Osteoblast (primary cell): Measurements from ENCODE around the gene PLSCR2. TPM values are rescaled to one million over a fixed set of nuclear protein-coding genes. Genes with fewer than 3 reads are reported as not detected.

ENCODE experiments used
- DNase-seq: peaks from one replicate; pipeline ENCODE4 v3.0.0; 2011; ENCODE audit warnings: low spot score, mixed read lengths; ENCODE audit not compliant: insufficient read length; ENCODE audit errors: missing footprints
- H2AFZ ChIP-seq: 2 replicates; pipeline ENCODE4 v1.6.0; 2011; ENCODE audit warnings: mild to moderate bottlenecking, low read length
- H3K27ac ChIP-seq: 2 replicates; pipeline ENCODE4 v1.5.1; 2011; ENCODE audit warnings: mild to moderate bottlenecking, low read depth, low read length, moderate library complexity
- H3K27me3 ChIP-seq: 2 replicates; pipeline ENCODE4 v1.6.0; 2012; ENCODE audit warnings: mild to moderate bottlenecking, control low read depth, inconsistent platforms, low read length, moderate library complexity; ENCODE audit not compliant: insufficient read depth
- H3K36me3 ChIP-seq: 2 replicates; pipeline ENCODE4 v1.5.1; 2011; ENCODE audit warnings: mild to moderate bottlenecking, low read length, control low read depth, moderate library complexity; ENCODE audit not compliant: insufficient read depth
- H3K4me1 ChIP-seq: 2 replicates; pipeline ENCODE4 v1.5.1; 2011; ENCODE audit warnings: mild to moderate bottlenecking, low read length, control low read depth, moderate library complexity; ENCODE audit not compliant: insufficient read depth
- H3K4me2 ChIP-seq: 2 replicates; pipeline ENCODE4 v1.6.0; 2011; ENCODE audit warnings: mild to moderate bottlenecking, low read length; ENCODE audit not compliant: insufficient read depth
- H3K4me3 ChIP-seq: fragments of 200-600 bp; sonication (generic); 3 replicates; pipeline ENCODE4 v1.5.1; 2012; ENCODE audit warnings: mild to moderate bottlenecking, low read length, inconsistent platforms; ENCODE audit not compliant: insufficient read depth
- H3K79me2 ChIP-seq: 2 replicates; pipeline ENCODE4 v1.6.0; 2012; ENCODE audit warnings: mild to moderate bottlenecking, low read length, control low read depth, inconsistent platforms; ENCODE audit not compliant: insufficient read depth
- H3K9me3 ChIP-seq: 2 replicates; pipeline ENCODE4 v1.5.1; 2011; ENCODE audit warnings: low read depth, low read length, control low read depth
- H4K20me1 ChIP-seq: 2 replicates; pipeline ENCODE4 v1.6.0; 2012; ENCODE audit warnings: mild to moderate bottlenecking, low read length, control low read depth; ENCODE audit not compliant: insufficient read depth
- CTCF ChIP-seq: IDR thresholded peaks from 2 replicates; pipeline ENCODE4 v1.5.1; 2011; ENCODE audit warnings: mild to moderate bottlenecking, low read depth, low read length, moderate library complexity; ENCODE audit errors: extremely low read depth
- total RNA-seq: library from RNA; depleted of rRNA; stranded (reverse); fragments of >200 nt; gene quantifications from 2 replicates; pipeline ENCODE4 v1.2.3, GENCODE V29; 2012

PLSCR2 gene
- total RNA-seq, 1 donor, result not detected

- Histone ChIP-seq H3K79me2 (no peaks in the 10 kb centered on the region), H2AFZ (peak overlapping the region; percentile 32), H3K9me3 (no peaks in the 10 kb centered on the region), H3K4me2 (peak overlapping the region; percentile 87), H3K4me1 (peaks cover 37% of the 10 kb centered on the region), H3K27ac (peak overlapping the region; percentile 7), H4K20me1 (no peaks in the 10 kb centered on the region), H3K4me3 (no peak overlapping the region), H3K36me3 (no peaks in the 10 kb centered on the region), H3K27me3 (no peaks in the 10 kb centered on the region)
- DNase-seq, result no peak
- TF ChIP-seq CTCF, result no peak
Observed at GRCh38 chr3:146468234-146468633, 1.1 kb downstream of the PLSCR2 start.

DNA sequence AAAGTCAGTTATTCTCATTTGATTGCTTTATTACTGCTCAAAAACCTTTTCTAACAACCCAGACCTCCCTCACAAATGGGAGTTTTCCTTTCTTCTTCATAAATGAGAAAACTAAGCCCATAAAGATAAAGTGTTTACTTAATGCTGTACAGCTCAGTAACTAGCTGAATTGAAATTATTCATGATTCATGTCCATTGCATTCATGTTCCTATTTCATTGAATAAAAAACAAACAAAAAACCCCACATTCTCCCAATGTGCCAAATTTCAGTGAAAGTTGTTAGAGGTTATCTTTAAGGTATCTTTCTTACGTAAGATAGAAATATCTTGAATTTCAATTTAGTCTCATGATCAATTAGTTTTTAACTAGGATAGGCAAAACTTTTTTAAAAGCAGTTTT is 2.8 kb downstream of the PLSCR2 start:
- H2AFZ ChIP-seq, result no peak overlapping the region
- no peaks in the 10 kb centered on the region for H4K20me1 ChIP-seq
- H3K4me2 ChIP-seq, result no peak overlapping the region
- no peaks in the 10 kb centered on the region for H3K9me3 ChIP-seq
- no peak for TF ChIP-seq CTCF
- H3K27ac ChIP-seq, result no peak overlapping the region
- H3K4me3 ChIP-seq, result no peak overlapping the region
- H3K4me1 ChIP-seq, result peaks cover 37% of the 10 kb centered on the region
- no peaks in the 10 kb centered on the region for H3K27me3 ChIP-seq
- no peaks in the 10 kb centered on the region for H3K79me2 ChIP-seq
- DNase-seq, result peak; percentile 23
- H3K36me3 ChIP-seq, result no peaks in the 10 kb centered on the region

DNA sequence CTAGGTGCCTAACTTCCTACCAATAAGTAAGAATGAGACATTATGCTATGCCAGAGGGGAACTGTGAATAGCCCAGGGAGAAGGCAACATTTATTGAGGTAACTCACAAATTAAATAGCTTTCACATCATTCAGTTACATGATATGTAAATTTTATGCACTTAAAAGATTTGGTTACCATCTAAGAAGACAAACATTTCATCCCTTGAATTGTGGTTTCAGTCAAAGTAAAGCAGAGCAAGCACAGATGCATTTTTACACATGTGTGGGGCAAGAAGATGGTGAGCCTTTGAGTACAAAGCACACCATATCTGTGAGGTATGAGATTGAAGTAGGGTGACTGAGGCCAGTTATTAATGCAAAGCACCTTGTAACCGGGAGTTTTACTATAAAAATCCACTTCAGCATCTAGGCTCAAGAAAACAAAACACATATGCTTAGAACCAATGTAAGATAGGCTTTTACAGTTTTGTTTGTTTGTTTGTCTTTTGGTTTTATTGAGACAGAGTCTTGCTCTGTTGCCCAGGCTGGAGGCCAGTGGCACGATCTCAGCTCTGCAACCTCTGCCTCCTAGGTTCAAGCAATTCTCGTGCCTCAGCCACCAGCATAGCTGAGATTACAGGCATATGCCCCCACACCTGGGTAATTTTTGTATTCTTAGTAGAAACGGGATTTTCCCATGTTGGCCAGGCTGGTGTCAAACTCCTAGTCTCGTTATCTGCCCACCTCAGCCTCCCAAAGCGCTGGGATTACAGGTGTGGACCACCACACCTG is 3.5 kb downstream of the PLSCR2 start:
- DNase-seq, result no peak
- no peak for TF ChIP-seq CTCF
- Histone ChIP-seq H4K20me1 (no peaks in the 10 kb centered on the region), H3K36me3 (no peaks in the 10 kb centered on the region), H3K4me1 (peaks cover 37% of the 10 kb centered on the region), H3K27ac (no peak overlapping the region), H3K4me2 (no peak overlapping the region), H2AFZ (no peak overlapping the region), H3K27me3 (no peaks in the 10 kb centered on the region), H3K4me3 (no peak overlapping the region), H3K9me3 (no peaks in the 10 kb centered on the region), H3K79me2 (no peaks in the 10 kb centered on the region)

DNA sequence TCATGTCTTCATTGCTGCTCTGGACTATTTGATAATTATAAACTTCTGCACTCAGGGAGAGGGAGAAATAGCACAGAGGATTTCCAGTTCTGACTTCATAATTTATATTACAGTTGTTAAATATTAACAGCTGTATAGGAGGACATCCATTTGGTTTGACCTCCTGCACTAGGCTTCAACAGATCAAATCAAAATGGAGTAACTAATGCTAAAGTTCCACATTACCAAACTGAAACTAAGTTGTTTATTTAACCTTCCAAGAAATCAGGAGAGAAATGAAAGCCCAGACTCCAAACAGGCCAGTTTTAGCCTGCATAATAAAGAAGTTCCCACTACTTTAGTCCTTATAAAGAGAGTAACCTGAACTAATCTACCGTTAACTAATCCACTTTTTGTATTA is 4.6 kb downstream of the PLSCR2 start:
- no peak overlapping the region for H3K4me3 ChIP-seq
- H4K20me1 ChIP-seq, result no peaks in the 10 kb centered on the region
- H3K27me3 ChIP-seq, result no peaks in the 10 kb centered on the region
- H3K79me2 ChIP-seq, result no peaks in the 10 kb centered on the region
- peaks cover 37% of the 10 kb centered on the region for H3K4me1 ChIP-seq
- no peak overlapping the region for H3K4me2 ChIP-seq
- DNase-seq, result peak; percentile 17
- no peaks in the 10 kb centered on the region for H3K9me3 ChIP-seq
- H3K27ac ChIP-seq, result no peak overlapping the region
- peak overlapping the region; percentile 9 for H2AFZ ChIP-seq
- H3K36me3 ChIP-seq, result no peaks in the 10 kb centered on the region
- TF ChIP-seq CTCF, result no peak
